ENCODE data around the gene GPRIN2. TPM values are rescaled to one million over a fixed set of nuclear protein-coding genes. Genes with fewer than 3 reads are reported as not detected.

The GPRIN2 gene
- total RNA-seq, 2 donors from 2014 or later = 0.26 to 0.67 TPM

Other genes with a start within 250 kb of the GPRIN2 start
- gene ANXA8L1, start 180.9 kb downstream of the GPRIN2 start, total RNA-seq = 10 to 100 TPM; 12.5 to 44.2 TPM
- not detected for gene NPY4R, start 90.7 kb downstream of the GPRIN2 start, total RNA-seq
- 1 to 10 TPM; 1.5 to 2.7 TPM for gene SYT15, start 22.5 kb upstream of the GPRIN2 start, total RNA-seq

Data from right atrium auricular region (tissue), 2 donors.